ENCODE measurements around the gene C3orf49.

The C3orf49 gene

DNA sequence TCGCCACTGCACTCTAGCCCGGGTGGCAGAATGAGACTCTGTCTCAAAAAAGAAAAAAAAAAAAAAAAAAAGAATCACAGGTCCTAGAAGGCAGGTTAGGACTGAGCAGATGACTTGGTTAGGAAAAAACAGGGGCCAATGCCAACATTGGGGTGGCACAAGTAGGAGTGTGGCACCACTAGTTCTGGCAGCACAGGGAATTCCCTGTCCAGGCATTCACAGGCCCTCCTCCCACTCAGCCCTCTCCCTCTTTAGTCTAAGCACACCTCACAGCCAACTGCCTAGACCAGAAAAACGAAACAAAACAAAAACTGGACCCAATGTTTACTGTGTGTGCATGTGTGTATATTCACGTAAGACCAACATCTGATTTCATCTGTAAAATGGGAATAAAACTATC, 34.0 kb downstream of the C3orf49 start:
- DNase-seq: no peak

DNA sequence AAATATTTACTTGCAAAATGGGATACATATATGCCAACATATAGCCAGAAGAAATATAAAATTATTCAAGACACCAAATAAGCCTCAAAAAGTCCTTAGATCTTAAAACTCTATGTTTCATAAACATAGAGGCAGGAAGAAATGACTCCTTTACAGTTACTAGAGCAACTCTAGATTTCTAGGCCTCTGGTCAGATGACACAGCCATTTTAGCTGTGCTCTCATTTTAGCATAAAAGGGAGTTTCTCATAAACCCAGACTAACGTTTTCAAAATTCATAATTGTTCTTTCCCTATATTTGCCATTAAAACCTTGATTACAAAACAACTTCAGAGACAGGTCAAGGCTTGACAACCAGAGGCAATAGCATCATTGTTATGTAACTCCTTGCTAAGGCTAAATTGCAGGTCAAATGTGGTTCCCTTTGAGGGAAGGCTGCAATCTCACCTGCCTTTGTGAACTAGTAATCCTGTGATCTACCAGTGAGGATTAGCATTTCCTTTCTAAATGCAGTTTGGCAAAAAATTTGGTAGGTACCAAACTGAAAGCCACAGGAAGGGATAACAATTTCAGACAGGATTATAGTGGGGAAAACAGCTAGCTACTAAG, 36.3 kb downstream of the C3orf49 start:
- DNase-seq: no peak

DNA sequence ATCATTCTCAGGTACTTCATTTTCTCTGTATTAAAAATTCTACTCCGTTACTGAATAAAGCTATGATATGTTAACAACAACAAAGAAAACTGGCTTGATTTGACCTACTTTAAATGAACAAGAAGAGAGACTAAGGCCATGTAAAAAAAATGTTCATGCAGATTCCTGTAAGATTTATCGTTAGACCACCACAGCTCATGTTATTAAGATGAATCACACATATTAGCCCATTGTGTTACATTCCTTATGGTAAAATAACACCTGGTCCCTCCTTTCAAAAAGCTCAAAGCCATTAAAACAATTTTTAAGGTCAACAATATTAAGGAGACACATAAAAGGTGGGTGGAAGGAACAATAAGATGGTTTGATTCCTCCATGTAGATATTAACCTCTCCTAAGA, 38.2 kb downstream of the C3orf49 start:
- DNase-seq: no peak

DNA sequence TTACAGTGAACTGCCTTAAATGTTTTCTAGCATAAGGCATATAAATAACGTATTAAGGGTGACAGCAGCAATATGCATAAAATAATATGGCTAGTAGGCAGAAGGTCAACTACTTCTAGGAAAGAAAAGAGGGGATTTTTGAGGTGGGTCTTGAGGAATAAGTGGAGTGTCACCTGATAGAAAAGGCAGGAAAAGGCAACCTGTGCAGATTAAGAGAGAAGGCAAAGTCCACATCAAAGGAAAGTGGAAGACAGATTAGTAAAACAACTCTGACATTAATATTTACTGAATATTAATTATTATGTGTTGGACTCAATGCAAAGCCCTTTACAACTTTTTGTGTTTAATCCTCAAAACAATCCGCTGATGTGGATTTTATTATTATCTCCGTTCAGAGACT, 41.7 kb downstream of the C3orf49 start:
- no peak for DNase-seq

DNA sequence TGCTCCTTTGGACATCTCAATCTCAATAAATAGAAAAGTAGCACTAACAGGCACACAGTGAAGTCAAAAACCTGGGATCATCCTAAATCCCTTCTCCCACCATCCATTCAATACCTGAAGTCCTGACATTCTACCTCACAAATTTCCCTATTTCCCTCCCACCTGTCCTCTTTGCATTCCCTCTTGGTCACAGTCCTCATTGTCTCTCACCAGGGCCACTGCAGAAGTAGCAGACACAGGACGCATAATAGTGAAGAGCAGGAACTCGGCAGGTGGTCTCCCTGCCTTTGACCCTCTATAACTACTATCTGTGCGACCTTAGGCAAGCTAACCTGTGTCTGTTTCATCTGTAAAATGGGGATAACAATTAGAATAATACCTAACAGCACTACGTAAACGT, 42.2 kb downstream of the C3orf49 start:
- no peak for DNase-seq

DNA sequence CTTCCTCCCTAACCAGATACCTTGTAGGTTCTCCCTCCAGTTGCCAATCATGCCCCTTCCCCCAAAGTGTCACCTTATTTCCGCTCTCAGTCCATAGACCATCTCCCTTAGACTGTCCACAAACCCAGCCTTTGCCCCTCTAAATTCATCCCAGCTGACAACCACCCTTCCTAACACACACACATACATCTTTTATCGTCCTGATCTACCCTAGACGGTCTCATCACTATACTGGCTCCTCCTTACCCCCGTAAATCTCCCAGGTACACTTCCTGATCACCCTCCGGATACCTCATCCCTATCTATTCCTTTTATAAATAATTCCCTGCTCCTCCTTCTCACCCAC, 43.7 kb downstream of the C3orf49 start:
- DNase-seq: no peak

DNA sequence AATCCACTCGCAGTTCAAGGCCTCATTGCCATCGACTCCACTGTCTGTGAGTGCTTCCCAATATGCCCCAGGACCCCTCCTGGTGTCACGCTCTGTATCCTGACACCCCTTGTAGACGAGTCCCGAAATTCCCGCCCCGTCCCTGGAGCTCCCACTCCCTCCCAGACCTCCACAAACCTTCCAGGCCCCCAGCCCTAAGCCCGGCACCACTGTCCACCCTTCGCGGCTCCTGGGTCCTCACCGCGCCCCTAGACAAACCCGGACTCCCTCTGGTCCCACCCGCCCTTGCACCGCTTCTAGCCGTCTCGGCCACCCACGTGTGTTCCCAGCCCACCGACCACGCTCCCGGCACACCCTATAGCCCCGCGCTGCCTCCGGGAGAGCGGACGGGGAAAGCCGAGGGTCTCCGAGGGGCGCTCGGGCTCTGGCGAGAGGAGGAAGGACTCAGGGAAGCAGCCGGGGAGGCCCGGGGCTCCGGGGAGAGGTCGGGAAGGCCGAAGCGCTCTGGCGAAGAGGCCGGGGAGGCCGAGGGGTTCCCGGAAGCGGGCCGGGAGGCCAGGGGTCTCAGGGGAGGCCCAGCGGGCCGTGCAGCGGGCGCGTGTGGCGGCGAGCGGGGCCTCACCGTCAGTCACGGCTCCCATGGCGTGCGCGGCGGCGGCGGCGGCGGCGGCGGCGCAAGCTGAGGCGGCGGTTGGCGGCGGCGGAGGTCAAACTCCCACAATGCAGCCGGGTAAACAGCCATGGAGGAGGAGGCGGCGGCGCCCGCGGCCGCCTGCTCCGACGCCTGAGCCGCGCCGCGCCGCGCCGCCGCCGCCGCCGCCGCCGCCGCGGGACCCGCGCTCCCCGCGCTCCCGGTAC, 44.3 kb downstream of the C3orf49 start, which contains the start of the genes ATXN7 and THOC7:
Gene ATXN7 (plus strand): TSS at position 718 of the 858 bp plus-strand sequence. CDS start 48,732 bp downstream, outside the sequence.
Gene THOC7 (minus strand): TSS at position 656 of the 858 bp plus-strand sequence. CDS start 15 bp downstream, at position 641.
- DNase-seq: peak; percentile 71

DNA sequence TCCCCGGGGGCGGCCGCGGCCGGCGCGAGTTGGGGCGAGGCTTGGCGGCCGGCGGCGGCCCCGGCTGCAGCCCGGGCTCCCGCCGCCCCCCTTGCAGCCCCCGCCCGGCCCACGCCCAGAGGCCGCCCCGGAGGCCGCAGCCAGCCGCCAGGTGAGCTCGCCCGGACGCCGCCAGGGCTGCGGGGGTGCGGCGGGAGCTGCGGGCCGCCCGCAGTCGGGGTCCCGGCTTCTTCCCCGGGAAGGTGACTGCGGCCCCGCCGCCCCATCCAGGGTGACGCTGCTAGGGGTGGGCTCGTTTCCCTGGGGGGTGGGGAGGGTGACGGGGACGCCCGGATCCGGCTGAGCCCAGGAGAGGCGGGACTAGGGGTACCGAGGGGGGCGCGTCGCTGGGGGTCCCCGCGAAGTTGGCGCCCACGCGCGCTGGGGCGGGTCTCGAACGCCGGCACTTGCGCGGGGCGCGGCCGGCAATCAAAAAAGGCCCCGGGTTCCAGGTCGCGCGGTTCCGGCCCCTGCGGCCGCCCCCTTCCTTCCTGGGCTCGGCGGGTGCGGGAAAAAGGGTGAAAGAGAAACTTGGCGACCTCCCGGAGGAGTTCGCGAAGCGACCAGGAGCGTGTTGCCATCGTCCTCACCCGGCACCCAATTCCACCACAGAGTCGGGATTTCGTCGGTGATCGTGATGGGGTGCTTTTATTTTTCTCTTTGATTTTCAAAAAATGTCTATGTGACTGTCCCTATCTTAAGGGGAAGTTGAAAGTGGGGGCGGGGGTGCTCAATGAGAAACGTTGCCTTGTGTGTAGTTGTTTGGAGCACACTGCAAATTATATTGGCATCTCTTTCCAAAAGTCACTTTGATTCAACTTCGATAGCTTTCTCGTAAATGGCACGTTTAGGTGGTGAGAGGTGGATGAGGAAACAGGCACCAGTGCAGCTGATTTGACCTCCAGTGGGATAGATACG, 45.2 kb downstream of the C3orf49 start:
- peak; percentile 19 for DNase-seq

DNA sequence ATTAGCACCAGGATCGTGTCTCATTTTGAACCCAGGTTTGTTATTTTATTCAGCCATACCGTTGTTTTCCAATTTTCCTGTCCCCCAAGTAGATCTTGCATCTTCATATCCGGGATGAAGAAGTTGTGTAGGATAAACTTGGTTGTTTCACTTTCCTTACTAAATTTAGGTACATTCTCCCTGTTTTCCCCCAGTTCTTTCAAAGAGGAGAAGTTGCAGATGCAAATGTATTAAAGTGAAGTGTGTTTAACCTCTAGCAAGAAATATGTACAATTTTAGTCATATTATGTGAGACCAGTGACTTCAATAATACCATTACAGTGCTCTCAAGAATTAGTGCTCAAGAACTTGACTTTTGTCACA, 45.8 kb downstream of the C3orf49 start:
- DNase-seq: no peak

DNA sequence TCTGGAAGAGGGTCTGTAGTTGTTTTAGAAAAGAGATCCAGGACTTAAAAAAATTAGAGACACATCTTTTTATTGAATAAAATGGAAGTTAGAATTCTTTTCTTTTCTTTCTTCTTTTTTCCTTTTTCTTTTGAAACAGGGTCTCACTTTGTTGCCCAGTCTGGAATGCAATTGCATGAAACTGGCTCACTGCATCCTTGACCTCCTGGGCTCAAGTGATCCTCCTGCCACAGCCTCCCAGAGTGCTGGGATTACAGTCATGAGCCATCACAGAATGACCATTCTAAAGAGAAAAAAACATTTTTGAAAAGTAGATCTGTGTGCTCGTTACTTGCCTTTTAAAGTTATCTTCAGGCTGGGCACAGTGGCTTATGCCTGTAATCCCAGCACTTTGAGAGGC, 48.1 kb downstream of the C3orf49 start:
- DNase-seq: no peak

DNA sequence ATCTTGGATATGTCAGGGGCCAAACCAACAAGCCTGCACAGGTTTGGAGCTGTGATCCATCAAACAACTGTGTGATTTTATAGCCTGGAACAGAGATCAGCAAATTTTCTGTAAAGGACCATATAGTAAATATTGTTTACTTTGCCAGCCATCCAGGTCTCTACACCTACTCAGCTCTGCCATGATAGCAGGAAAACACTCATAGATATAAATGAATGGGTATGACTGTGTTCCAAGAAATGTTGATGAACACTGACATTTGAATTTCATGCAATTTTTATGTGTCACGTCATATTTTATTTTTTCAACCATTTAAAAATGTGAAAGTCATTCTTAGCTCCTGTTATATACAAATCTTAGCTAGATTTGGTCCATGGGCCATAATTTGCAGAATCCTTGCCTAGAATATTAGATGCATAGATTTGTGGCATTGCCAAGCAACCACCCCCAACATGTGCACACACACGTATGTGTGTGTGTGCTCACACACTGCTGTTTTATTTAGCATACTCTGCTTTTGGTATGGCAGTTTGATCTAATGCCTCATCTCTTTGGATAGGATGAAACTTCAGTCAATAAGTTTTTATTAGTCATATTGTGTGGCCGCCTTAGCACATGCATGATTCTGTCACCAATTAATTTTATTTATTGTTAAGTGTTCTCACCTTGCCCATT, 51.0 kb downstream of the C3orf49 start:
- no peak for DNase-seq

DNA sequence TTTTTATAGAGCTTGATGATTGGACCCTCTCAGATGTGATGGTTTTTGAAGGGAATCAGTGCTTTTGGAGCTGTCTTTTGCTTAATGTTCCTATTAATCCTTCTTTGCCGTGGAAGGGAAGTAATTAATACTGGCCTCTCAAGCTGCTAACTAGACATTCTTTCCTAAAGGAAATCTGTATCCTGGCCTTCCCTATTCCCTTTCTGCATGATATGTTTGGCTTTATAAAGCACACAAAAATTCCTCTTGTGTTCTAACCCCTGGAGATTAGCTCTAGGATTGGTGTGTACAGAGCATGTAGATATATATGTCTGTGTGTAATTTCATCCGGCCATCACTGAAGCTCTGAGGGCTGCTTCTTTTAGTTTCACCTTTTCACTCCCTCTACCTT, 51.5 kb downstream of the C3orf49 start:
- no peak for DNase-seq

DNA sequence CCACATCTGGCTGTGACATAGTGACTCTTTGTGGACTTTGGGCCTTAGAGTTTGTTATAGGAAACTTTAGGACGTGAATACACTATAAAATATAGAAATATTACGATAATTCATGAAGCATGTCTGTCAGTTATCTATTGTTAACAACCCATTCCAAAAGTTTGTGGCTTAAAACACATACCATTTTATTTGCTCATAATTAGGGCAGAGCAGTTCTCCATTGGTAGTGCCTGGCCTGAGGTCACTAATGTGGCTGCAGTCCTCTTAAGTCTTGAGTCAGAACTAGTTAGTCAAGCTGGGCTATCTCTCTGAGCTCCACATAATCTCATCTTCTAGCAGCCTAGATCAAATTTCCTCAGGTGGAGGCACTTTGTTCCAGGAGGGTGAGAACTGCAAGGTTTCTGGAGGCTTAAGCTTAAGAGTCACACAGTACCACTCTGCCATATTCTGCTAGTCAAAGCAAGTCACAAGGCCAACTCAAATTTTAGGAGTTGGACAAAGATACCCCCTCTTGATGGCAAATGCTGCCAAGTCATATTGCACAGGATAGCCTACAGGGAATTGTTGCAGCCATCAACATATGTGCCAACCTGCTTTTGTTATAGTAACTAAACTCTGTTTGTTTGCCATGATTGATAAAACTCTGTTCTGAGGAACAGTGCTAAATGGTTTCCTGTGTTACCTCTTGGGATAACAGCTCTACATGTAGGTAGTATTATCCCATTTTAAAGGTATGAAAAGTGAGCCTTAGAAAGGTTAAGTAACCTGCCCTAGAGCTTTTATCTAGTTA, 53.2 kb downstream of the C3orf49 start:
- DNase-seq: no peak

DNA sequence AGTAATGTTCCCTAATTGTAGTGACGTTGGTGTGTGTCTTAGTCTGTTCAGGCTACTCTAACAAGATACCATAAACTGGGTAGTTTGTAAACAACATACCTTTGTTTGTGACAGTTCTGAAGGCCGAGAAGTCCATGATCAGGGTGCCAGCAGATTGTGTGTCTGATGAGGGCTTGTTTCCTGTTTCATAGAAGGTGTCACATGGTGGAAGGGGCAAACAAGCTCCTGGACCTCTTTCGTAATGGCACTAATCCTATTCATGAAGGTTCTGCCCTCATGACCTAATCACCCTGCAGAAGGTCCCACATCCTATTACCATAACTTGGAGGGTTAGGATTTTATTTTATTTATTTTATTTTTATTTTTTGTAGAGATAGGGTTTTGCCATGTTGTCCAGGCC, 55.7 kb downstream of the C3orf49 start:
- DNase-seq: no peak

DNA sequence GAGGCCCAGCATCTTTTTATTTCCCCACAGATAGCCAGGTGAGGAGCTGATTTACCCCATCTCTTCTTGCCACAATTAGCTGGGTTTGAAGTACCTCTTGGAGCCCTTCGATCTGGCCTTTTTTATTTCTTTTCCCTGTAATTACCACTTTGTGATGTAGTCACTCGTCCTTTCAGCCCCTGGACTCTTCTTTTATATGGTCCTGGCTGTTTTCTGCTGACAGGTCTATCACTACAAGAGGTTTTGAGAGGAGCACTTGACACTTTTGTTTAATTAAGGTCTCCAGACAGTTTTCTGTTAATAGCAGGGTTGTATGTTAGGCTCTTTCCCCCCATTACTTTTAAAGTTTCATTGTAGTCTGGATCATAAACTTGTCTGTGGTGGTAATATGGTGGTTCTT, 56.4 kb downstream of the C3orf49 start:
- no peak for DNase-seq

DNA sequence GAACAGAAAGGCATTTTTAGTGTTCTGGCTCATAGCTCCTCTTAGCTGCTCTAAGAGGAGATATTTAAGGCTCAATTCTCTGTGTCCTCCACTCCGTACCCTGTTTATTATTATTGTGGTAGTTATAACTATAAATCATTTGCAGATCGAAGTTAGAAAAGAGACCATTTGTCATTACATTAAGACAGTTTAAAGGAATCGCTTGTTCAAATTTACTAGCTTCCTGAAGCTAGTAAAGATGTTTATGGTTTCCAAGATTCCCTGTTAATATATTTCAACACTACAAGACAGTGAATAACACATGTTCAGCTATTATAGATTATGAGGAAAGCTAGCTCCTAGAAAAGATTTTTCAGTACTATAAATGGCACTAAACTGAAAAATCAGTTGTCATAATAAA, 57.2 kb downstream of the C3orf49 start:
- DNase-seq: no peak

DNA sequence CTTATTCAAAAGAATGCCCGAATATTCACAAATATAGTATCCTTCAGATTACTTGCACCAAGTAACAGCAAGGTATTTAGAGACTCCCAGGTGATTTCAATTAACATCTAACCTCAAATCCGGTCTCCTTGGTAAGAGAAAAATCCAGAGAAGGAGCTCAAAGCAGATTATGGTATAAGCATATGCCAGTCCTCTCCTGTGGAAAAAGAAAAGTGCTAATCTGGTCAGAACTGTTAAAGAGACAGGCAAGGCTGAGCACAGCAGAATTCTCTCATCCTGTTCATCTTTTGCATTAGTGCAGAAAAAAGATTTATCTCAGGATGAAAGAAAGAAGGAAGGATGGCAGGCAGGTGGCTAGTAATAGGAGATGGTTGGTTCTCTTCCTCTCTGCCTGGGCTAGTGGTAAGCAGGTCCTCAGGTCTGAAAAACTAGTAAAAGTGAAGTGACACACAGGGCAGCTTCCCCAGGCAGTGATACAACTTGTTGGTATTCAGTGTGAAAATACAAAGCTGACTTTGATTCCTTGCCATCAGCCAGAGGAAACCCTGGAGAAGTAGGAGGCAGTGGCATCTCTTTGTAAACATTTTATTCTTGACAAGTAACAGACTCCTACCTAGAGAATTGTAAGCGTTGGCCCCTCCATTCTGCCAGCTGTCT, 58.8 kb downstream of the C3orf49 start:
- DNase-seq: no peak

DNA sequence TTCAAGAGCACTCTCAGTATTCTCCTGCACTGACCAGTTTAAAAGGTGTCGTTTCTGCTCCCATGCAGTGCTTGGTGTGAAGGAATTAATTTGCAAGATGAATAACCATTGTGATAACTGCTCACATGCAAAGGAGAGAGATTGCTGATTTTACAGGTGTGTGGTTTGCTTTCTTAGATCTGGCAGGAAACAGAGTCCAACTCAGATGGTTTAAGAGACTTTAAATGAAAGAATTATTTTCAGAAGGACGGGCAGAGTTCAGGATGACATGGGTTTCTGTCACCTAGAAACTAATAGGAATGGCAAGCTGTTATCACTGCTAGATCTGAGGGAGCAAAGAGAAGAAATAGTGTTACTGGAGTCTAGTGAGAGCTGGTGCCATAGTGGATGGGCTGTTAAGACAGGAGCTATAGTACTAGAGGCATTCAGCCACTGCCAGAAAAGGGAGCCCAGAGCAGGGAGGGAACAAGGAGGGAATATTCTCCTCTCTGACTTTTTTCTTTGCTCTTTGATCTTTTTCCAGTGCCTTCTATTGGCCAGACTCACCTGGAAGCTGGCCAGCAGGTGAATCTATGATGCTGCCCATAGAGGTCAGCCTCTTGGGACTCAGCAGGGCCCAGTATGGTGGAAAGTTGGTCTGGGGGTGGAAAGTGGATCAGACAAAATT, 59.4 kb downstream of the C3orf49 start:
- no peak for DNase-seq

DNA sequence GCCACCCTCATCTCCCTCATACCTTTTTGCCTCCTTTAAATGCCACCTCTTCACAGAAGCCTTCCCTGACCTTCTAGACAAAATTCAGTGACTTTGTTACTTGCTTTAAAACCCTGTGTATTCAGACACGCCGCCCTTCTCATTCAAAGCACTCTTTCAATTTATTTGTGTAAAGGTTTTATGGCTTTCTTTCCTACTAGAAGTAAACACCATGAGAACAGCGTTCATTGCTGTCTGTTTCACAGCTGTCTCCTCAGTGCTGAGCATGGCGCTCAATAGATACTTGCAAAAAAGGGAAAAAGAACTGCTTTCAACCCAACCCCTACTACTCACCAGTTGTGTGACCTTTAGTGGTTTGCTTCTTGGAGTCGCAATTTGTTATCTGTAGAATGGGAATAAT, 61.6 kb downstream of the C3orf49 start:
- no peak for DNase-seq

DNA sequence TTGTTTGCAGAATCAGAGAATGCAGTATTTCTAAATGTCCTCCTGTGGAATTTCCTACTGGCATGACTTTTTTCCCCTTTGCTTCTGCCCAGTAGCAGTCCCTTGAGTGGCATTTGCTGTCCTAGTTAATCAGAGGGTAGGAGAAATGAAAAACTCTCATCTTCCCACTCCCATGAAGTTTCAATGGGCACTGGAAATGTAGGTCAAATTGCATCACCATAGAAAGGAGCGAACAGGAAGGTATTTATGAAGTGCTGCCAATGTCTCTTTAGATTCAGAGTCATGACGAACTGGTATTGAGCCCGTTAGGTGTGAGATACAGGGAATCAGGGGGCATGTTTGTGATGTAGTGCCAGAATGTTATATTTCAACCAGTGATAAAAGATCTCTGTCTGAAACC, 67.8 kb downstream of the C3orf49 start:
- no peak for DNase-seq

DNA sequence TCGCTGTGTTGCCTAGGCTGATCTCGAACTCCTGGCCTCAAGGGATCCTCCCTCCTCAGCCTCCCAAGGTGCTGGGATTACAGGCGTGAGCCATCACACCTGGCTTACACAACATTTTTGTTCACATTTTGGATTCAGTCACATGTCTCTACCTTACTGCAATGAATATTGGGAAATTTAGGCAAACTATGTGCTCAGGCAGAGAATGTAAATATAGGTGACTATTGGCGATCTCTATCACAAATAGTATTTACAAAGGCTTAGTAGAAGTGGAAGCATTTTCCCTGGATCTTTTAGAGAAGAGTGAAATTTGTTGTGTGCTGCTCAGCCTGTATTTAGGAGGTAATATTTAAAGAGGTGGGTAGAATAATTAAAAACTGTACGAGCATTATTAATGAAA, 72.4 kb downstream of the C3orf49 start:
- DNase-seq: no peak

All from CD4-positive, alpha-beta T cell treated with Interferon gamma for 1 hour (primary cell).